K562 (cell line): Measurements from ENCODE around the gene PTPN7. TPM values are rescaled to one million over a fixed set of nuclear protein-coding genes. Genes with fewer than 3 reads are reported as not detected.

Experiments
- MAFF ChIP-seq: IDR thresholded peaks from 2 replicates; pipeline ENCODE4 v1.6.1; 2012; ENCODE audit warnings: low read length, improper control_type of control experiment
- MCM5 ChIP-seq: fragments of 450-650 bp; IDR thresholded peaks from 2 replicates; pipeline ENCODE4 v1.6.1; 2016; ENCODE audit warnings: low read depth
- MEF2D ChIP-seq: conservative IDR thresholded peaks from 2 replicates; pipeline ENCODE4 v1.6.1; 2016; ENCODE audit warnings: low read depth, missing genetic modification characterization, missing compliant biosample characterization
- NEUROD1 ChIP-seq: fragments of 150-350 bp; IDR thresholded peaks from 2 replicates; pipeline ENCODE4 v1.6.1; 2014; ENCODE audit warnings: borderline replicate concordance, low read length, low read depth; ENCODE audit not compliant: partially characterized antibody
- NR4A1 ChIP-seq, 2 experiments: fragments of 250-450 bp in 1 of 2; fragments of 450-650 bp in 1 of 2; sonication (Bioruptor Pico) in 1 of 2; IDR thresholded peaks; 2 replicates each; pipeline versions ENCODE4 v1.4.0 to v1.6.1; 2016 to 2020; ENCODE audit warnings: mild to moderate bottlenecking in 2 of 2, missing compliant biosample characterization in 1 of 2, missing genetic modification characterization in 1 of 2, moderate library complexity in 1 of 2
- POLR3G ChIP-seq: IDR thresholded peaks from 2 replicates; pipeline ENCODE4 v1.6.1; 2011; ENCODE audit not compliant: insufficient read length, insufficient replicate concordance; ENCODE audit errors: extremely low read depth
- RCOR1 ChIP-seq, 2 experiments: IDR thresholded peaks; 2 replicates each; pipeline ENCODE4 v1.6.1; 2012; ENCODE audit warnings: low read depth in 2 of 2, low read length in 2 of 2, borderline replicate concordance in 1 of 2, improper control_type of control experiment in 1 of 2
- RNF2 ChIP-seq: sonication (generic); IDR thresholded peaks from 2 replicates; pipeline ENCODE4 v1.6.1; 2016
- RUNX1 ChIP-seq: sonication (generic); IDR thresholded peaks from 2 replicates; pipeline ENCODE4 v1.6.1; 2016; ENCODE audit warnings: antibody characterized with exemption, low read depth
- SIN3B ChIP-seq: fragments of 450-650 bp; IDR thresholded peaks from 2 replicates; pipeline ENCODE4 v1.6.1; 2017; ENCODE audit warnings: low read depth, mild to moderate bottlenecking, moderate library complexity
- SMAD2 ChIP-seq: fragments of 150-350 bp; IDR thresholded peaks from 2 replicates; pipeline ENCODE4 v1.6.1; 2014; ENCODE audit warnings: low read depth, mild to moderate bottlenecking, low read length
- ZBED1 ChIP-seq: IDR thresholded peaks from 2 replicates; pipeline ENCODE4 v1.6.1; 2014
- ZFP30 ChIP-seq: fragments of 250-450 bp; sonication (Bioruptor Pico); IDR thresholded peaks from 2 replicates; pipeline ENCODE4 v1.8.0; 2022; ENCODE audit warnings: moderate library complexity, mild to moderate bottlenecking, inconsistent platforms, borderline replicate concordance
- ZNF57 ChIP-seq: fragments of 450-650 bp; formaldehyde crosslinking; IDR thresholded peaks from 2 replicates; pipeline ENCODE4 v1.4.0; 2020; ENCODE audit warnings: mild to moderate bottlenecking, moderate library complexity
- ZNF644 ChIP-seq: fragments of 200-800 bp; sonication (Bioruptor generic); IDR thresholded peaks from 2 replicates; pipeline ENCODE4 v1.6.1; 2016; ENCODE audit warnings: low read depth, missing genetic modification characterization, missing compliant biosample characterization
- ZNF696 ChIP-seq: fragments of 250-450 bp; sonication (Bioruptor Pico); conservative IDR thresholded peaks from 2 replicates; pipeline ENCODE4 v1.4.0; 2020; ENCODE audit warnings: mild to moderate bottlenecking, moderate library complexity
- polyA plus RNA-seq, 8 experiments: library from polyadenylated mRNA; depleted of rRNA in 4 of 8; stranded (reverse) in 5 of 8; unstranded in 3 of 8; fragments of >200 nt; fragmentation: Nextera tagmentation in 2 of 8; fragmentation: Illumina TruSeq in 1 of 8; extraction: Ambion mirVana in 2 of 8; extraction: Trizol in 1 of 8; gene quantifications; 2 replicates each; pipeline versions ENCODE4 v1.2.1 to v1.2.3, GENCODE V29; 2011 to 2014; ENCODE audit warnings: inconsistent platforms in 1 of 8, missing spikeins in 1 of 8
- total RNA-seq, 7 experiments: library from RNA; depleted of rRNA in 6 of 7; stranded (reverse); fragments of >200 nt in 6 of 7; fragmentation: Illumina TruSeq in 2 of 7; extraction: Trizol in 2 of 7; gene quantifications; 2 replicates each; pipeline versions ENCODE4 v1.2.1 to v1.2.3, GENCODE V29; 2011 to 2021; ENCODE audit warnings: low replicate concordance in 1 of 7
- TF ChIP-seq, protein P1 (sequence below), 2 experiments: fragments of 450-650 bp; IDR thresholded peaks; 2 replicates each; pipeline ENCODE4 v1.6.1; 2018; ENCODE audit warnings: mild to moderate bottlenecking in 2 of 2, low read depth in 1 of 2; ENCODE audit not compliant: partially characterized antibody in 2 of 2
- TF ChIP-seq, protein P2 (sequence below): IDR thresholded peaks from 2 replicates; pipeline ENCODE4 v1.6.1; 2011; ENCODE audit warnings: borderline replicate concordance, low read depth, mild to moderate bottlenecking, moderate library complexity, low read length; ENCODE audit not compliant: insufficient read depth, poor library complexity, severe bottlenecking
- TF ChIP-seq, protein P3 (sequence below): sonication (generic); formaldehyde crosslinking; IDR thresholded peaks from 2 replicates; pipeline ENCODE4 v1.8.0; 2022; ENCODE audit warnings: mild to moderate bottlenecking, missing genetic modification reagents, borderline replicate concordance

Gene PTPN7
- total and polyA plus RNA-seq, 9 of the 15 experiments (the other 6 are each of a cell fraction or from before 2014, with no cell fraction given), result 18.7 to 144 (median 120) TPM

DNA sequence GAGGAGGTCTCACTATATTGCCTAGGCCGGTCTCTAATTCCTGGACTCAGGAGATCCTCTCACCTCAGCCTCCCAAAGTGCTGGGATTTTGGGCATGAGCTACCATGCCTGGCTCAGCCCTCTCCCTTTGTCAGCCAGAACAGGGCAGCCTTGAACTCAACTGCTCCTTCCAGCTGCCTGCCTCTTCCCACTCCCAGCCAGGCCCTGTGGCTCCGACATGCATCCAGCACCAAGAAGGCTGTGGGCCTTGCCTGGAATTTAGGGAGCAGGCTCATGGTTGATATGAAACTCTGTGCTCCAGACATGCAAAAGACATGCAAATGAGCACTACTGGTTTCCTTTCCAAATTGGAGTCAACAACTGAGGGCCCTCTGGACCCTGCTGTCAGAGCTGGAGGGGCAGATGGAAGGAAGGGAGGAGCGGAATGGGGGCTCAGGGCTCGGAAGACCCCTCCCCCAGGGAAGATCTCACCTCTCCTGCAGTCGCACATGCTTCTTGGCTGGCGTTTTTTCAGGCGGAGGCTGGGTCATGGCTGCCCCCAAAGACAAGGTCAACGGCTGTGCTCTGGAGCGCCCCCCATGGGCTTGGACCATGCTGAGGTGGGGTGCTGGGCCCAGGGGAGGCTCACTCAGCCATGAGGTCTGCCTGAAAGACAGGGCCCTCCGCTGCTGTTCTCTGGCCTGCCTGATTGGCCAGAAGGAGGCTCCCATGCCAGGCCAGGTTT lies 1.4 kb downstream of the PTPN7 start (continued):
- no peak for TF ChIP-seq ZNF57
- no peak for TF ChIP-seq ZFP30 (CRISPR knock-in tag)
- no peak for TF ChIP-seq RUNX1
- TF ChIP-seq, protein P1, sequence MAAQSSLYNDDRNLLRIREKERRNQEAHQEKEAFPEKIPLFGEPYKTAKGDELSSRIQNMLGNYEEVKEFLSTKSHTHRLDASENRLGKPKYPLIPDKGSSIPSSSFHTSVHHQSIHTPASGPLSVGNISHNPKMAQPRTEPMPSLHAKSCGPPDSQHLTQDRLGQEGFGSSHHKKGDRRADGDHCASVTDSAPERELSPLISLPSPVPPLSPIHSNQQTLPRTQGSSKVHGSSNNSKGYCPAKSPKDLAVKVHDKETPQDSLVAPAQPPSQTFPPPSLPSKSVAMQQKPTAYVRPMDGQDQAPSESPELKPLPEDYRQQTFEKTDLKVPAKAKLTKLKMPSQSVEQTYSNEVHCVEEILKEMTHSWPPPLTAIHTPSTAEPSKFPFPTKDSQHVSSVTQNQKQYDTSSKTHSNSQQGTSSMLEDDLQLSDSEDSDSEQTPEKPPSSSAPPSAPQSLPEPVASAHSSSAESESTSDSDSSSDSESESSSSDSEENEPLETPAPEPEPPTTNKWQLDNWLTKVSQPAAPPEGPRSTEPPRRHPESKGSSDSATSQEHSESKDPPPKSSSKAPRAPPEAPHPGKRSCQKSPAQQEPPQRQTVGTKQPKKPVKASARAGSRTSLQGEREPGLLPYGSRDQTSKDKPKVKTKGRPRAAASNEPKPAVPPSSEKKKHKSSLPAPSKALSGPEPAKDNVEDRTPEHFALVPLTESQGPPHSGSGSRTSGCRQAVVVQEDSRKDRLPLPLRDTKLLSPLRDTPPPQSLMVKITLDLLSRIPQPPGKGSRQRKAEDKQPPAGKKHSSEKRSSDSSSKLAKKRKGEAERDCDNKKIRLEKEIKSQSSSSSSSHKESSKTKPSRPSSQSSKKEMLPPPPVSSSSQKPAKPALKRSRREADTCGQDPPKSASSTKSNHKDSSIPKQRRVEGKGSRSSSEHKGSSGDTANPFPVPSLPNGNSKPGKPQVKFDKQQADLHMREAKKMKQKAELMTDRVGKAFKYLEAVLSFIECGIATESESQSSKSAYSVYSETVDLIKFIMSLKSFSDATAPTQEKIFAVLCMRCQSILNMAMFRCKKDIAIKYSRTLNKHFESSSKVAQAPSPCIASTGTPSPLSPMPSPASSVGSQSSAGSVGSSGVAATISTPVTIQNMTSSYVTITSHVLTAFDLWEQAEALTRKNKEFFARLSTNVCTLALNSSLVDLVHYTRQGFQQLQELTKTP (IDR thresholded peaks at IDR 0.05; ENCODE audit: low read depth in 1 of 2, partially characterized antibody in 2 of 2), result no peak
- no peak for TF ChIP-seq POLR3G
- no peak for TF ChIP-seq ZNF644 (tag)
- TF ChIP-seq, protein P2, sequence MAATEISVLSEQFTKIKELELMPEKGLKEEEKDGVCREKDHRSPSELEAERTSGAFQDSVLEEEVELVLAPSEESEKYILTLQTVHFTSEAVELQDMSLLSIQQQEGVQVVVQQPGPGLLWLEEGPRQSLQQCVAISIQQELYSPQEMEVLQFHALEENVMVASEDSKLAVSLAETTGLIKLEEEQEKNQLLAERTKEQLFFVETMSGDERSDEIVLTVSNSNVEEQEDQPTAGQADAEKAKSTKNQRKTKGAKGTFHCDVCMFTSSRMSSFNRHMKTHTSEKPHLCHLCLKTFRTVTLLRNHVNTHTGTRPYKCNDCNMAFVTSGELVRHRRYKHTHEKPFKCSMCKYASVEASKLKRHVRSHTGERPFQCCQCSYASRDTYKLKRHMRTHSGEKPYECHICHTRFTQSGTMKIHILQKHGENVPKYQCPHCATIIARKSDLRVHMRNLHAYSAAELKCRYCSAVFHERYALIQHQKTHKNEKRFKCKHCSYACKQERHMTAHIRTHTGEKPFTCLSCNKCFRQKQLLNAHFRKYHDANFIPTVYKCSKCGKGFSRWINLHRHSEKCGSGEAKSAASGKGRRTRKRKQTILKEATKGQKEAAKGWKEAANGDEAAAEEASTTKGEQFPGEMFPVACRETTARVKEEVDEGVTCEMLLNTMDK, result peak; percentile 50
- no peak for TF ChIP-seq SMAD2
- peak; percentile 63; the same call in 1 of the 2 replicates for TF ChIP-seq SIN3B
- peak; percentile 40 for TF ChIP-seq NEUROD1
- TF ChIP-seq ZBED1, result no peak
- 0 out of 2 replicates have a peak, but pooled peaks have one; percentile 6 for TF ChIP-seq NR4A1 (CRISPR knock-in tag; IDR thresholded peaks at IDR 0.05)
- 0 out of 2 replicates have a peak, but pooled peaks have one; percentile 58 for TF ChIP-seq NR4A1 (tag; IDR thresholded peaks at IDR 0.05)
- TF ChIP-seq MEF2D (tag), result 0 out of 2 replicates have a peak, but pooled peaks have one; percentile 12
- TF ChIP-seq, protein P3, sequence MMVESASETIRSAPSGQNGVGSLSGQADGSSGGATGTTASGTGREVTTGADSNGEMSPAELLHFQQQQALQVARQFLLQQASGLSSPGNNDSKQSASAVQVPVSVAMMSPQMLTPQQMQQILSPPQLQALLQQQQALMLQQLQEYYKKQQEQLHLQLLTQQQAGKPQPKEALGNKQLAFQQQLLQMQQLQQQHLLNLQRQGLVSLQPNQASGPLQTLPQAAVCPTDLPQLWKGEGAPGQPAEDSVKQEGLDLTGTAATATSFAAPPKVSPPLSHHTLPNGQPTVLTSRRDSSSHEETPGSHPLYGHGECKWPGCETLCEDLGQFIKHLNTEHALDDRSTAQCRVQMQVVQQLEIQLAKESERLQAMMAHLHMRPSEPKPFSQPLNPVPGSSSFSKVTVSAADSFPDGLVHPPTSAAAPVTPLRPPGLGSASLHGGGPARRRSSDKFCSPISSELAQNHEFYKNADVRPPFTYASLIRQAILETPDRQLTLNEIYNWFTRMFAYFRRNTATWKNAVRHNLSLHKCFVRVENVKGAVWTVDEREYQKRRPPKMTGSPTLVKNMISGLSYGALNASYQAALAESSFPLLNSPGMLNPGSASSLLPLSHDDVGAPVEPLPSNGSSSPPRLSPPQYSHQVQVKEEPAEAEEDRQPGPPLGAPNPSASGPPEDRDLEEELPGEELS, result 0 out of 2 replicates have a peak, but pooled peaks have one; percentile 68
- peak in 1 of 2 experiments; percentile 67; a peak in 2 of 4 replicates for TF ChIP-seq RCOR1 (IDR thresholded peaks at IDR 0.05; ENCODE audit: borderline replicate concordance in 1 of 2, low read depth in 2 of 2, low read length in 2 of 2)
- no peak for TF ChIP-seq MAFF
- no peak for TF ChIP-seq ZNF696 (CRISPR knock-in tag)
- no peak for TF ChIP-seq RNF2
- TF ChIP-seq MCM5, result no peak
